HG02588 (cell line): ENCODE results near the gene TRA2B.

ENCODE experiments used
- ATAC-seq: cut with Tn5 transposase; IDR thresholded peaks from one replicate; pipeline ENCODE4 v1.9.1; 2021; ENCODE audit warnings: mild to moderate bottlenecking, moderate library complexity; ENCODE audit not compliant: unreplicated experiment

Gene TRA2B

DNA sequence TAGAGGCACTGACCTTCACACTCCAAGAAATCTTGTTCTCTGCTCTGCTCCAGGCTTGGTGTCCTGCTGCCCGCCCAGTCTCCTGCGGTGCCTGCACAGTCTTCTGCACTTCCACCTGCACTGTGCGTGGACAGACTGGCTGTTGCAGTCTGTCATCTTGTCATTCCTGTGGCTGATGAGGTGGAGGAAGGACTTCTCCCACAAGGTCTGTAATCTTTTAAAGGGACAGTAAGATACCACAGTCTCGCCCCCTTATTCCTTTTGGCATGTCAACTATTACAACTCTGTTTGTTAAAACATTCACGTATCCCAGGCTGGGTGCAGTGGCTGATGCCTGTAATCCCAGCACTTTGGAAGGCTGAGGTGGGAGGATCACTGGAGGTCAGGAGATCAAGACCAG lies 58.9 kb downstream of the TRA2B start:
- ATAC-seq, result no peak

- no peak for ATAC-seq
Observed at GRCh38 chr3:185874119-185874518, 63.7 kb downstream of the TRA2B start.

DNA sequence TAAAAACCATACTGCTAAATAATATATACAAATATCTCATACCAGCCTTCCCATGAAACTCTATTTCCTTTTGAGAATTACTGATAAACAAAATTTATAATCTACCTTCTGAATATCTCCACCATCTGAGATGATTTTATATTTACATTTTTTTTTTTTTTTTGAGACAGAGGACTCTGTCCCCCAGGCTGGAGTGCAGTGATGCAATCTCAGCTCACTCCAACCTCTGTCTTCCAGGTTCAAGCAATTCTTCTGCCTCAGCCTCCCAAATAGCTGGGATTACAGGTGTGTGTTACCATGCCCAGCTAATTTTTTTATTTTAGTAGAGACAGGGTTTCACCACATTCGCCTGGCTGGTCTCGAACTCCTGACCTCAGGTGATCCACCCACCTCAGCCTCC lies 70.2 kb downstream of the TRA2B start:
- no peak for ATAC-seq

DNA sequence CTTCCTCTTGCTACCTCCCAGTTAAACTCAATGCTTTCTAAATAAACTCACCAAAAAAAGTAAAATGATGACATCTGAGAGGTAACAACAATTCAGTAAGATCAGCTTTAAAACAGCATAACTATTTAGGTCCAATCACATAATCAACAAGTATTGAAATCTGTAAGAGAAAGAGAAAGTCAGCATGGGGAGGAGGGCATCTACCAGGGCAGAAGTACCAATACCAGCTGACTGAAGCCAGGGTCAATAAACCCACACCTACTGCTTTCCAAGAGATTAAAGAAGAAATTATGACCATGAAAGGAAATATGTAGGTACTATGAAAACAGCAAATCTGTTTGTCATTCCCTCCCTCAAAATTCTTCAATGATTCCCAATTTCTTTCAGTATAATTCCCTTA lies 70.8 kb downstream of the TRA2B start:
- ATAC-seq, result no peak

DNA sequence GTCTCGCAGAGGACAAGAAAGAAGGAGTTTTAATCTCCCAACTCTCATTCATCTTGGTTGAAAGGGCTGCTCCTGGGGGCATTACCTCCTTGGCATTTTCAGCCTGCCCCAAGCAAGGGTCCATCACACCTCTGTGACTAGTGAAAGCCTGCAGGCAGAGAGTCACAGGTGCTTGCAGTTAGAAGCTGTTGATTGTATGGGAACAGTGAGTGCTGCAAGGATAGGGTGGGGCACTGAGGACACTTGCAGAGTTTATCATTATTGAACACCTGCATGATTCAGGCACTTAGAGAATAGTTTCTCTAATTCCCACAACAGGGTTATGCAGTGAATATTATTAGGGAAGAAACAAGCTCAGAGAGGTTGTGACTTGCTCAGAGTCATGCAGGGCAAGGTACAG lies 71.3 kb downstream of the TRA2B start:
- ATAC-seq, result no peak
